Naive B cell (primary cell): Measurements from ENCODE around the gene ABCC6. TPM values are rescaled to one million over a fixed set of nuclear protein-coding genes. Genes with fewer than 3 reads are reported as not detected.

Source experiments
- ATAC-seq, 2 donors: fragments of 150-1000 bp; cut with Tn5 transposase; 2 replicates each; pipeline ENCODE4 v1.10.0; 2021; ENCODE audit warnings: low read depth in 2 of 2, mild to moderate bottlenecking in 2 of 2, moderate library complexity in 2 of 2
- DNase-seq: peaks from one replicate; pipeline ENCODE4 v3.0.0; 2022
- H3K27ac Mint-ChIP-seq, 6 donors: one replicate each; pipeline ENCODE4 v1.8.0; 2020 to 2022; ENCODE audit warnings: mild to moderate bottlenecking in 6 of 6, mixed read lengths in 6 of 6, moderate library complexity in 5 of 6, inconsistent platforms in 2 of 6
- H3K27me3 Mint-ChIP-seq, 3 donors: one replicate each; pipeline ENCODE4 v1.8.0; 2021 to 2022; ENCODE audit warnings: mixed read lengths in 3 of 3, mild to moderate bottlenecking in 1 of 3
- H3K36me3 Mint-ChIP-seq, 2 donors: one replicate each; pipeline ENCODE4 v1.8.0; 2020 to 2022; ENCODE audit warnings: mixed read lengths in 2 of 2, inconsistent platforms in 1 of 2, mild to moderate bottlenecking in 1 of 2
- H3K4me1 Mint-ChIP-seq, 3 donors: one replicate each; pipeline ENCODE4 v1.8.0; 2020 to 2022; ENCODE audit warnings: mixed read lengths in 3 of 3, inconsistent platforms in 1 of 3, mild to moderate bottlenecking in 1 of 3, moderate library complexity in 1 of 3
- H3K4me3 Mint-ChIP-seq, 8 donors: one replicate each; pipeline ENCODE4 v1.8.0; 2020 to 2022; ENCODE audit warnings: mild to moderate bottlenecking in 8 of 8, mixed read lengths in 8 of 8, moderate library complexity in 8 of 8, inconsistent platforms in 2 of 8
- H3K9me3 Mint-ChIP-seq, 7 donors: one replicate each; pipeline ENCODE4 v1.8.0; 2020 to 2022; ENCODE audit warnings: mixed read lengths in 7 of 7, mild to moderate bottlenecking in 5 of 7, inconsistent platforms in 2 of 7, moderate library complexity in 1 of 7
- polyA plus RNA-seq, 6 donors: library from polyadenylated mRNA; unstranded; fragments of 300-500 nt; fragmentation: Illumina TruSeq; gene quantifications; one replicate each; pipeline ENCODE4 v1.2.3, GENCODE V29; 2021; ENCODE audit warnings: low read depth in 6 of 6

The ABCC6 gene
- polyA plus RNA-seq, 6 donors from 2014 or later, result 0.09 to 0.26 TPM; not detected in 4

DNA sequence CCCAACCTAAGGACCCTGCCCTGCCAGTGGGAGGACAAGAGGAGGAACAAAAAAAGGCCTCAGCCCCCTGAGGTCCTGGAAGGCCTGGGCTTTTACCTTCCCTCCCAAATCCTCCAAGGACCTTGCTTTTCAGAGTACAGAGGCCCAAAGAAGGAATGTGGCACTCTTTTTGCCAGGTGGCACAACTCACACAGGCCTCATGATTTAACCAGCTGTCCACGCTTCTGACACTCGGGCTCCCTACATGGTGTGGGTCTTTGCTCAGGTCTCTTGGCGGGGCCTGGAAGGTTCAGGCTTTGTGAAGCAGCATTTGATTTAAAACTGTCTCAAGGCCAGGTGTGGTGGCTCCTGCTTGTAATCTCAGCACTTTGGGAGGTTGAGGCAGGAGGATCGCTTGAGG, 120.6 kb downstream of the ABCC6 start:
- Mint-ChIP-seq H3K36me3 (peaks cover 22 to 34% of the 10 kb centered on the region in 2 donors), H3K9me3 (peaks cover 0 to 4% (median 0%) of the 10 kb centered on the region in 7 donors), H3K27me3 (no peaks in the 10 kb centered on the region), H3K4me3 (no peak overlapping the region), H3K4me1 (peaks cover 22 to 30% (median 27%) of the 10 kb centered on the region in 3 donors), H3K27ac (peak overlapping the region in 1 of 6 donors; percentile 28)
- no peak for DNase-seq
- no peak for ATAC-seq

DNA sequence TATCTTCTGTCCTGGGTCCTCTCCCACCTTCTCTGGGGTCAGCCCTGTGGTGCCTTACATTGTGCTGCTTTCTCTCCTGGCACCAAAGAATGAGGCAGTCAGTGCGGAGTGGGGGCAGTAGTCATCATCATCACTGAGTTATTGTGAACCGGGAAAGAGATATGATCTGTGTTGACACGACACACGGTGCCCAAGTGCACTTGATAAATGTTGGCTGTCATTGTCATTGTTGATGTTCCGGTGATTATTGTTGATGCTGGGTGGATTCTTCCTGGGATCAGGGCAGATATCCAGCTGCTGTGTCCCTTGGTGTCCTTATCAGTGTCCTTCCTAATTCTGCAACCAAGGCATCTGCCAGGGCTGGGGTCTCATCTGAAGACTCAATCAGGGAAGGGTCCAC, 121.7 kb downstream of the ABCC6 start:
- peaks cover 22 to 30% (median 27%) of the 10 kb centered on the region in 3 donors for H3K4me1 Mint-ChIP-seq
- H3K9me3 Mint-ChIP-seq, result peaks cover 0 to 4% (median 0%) of the 10 kb centered on the region in 7 donors
- H3K27me3 Mint-ChIP-seq, result no peaks in the 10 kb centered on the region
- peaks cover 26 to 34% of the 10 kb centered on the region in 2 donors for H3K36me3 Mint-ChIP-seq
- H3K27ac Mint-ChIP-seq, result peak overlapping the region in 4 of 6 donors; percentile 20 to 66 (median 40)
- DNase-seq, result no peak
- no peak for ATAC-seq
- H3K4me3 Mint-ChIP-seq, result peak overlapping the region in 3 of 8 donors; percentile 37 to 78 (median 69)

DNA sequence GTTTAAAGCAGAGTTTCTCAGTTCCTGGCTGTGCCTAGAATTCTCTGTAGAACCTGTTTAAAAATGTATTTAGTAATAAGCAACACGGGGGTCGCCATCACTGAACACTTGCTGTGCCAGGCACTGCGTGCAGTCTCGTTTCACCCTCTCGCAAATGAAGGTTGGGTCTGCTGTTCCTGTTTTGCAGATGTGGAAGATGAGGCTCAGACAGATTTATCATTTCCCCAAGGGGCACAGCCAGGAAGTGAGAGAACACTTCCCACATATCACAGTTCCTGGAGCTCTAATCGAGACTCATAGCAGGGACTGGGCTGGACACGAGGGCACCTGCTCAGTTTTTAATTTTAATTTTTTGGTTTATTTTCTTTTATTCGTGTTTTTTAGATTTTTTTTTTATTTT, 122.7 kb downstream of the ABCC6 start:
- Mint-ChIP-seq H3K4me3 (peak overlapping the region in 4 of 8 donors; percentile 39 to 55 (median 50)), H3K4me1 (peaks cover 22 to 30% (median 27%) of the 10 kb centered on the region in 3 donors), H3K36me3 (peaks cover 32 to 34% of the 10 kb centered on the region in 2 donors), H3K27ac (peak overlapping the region in 3 of 6 donors; percentile 34 to 79 (median 49)), H3K9me3 (peaks cover 0 to 4% (median 0%) of the 10 kb centered on the region in 7 donors), H3K27me3 (no peaks in the 10 kb centered on the region)
- ATAC-seq (peak; percentile 53 to 62), DNase-seq (no peak)

DNA sequence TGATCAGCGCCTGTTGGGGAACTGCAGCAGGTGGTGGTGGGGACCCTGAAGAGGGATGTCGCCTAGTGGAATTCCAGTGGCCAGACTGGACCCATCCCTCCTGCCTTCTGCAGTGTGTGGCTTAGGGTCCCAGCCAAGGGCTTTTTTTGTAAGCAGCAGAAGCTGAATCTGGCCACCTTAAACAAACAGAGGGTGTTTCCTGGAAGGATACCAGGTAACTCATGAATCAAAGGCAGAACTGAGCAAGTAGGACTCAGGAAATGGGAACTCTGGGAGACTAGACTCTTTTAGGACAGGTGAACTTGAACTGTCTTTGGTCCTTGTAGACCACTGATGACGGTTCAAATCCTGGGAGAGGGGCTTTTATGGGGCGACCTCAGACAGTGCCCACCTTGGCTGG, 124.0 kb downstream of the ABCC6 start:
- H3K4me3 Mint-ChIP-seq, result peak overlapping the region in 3 of 8 donors; percentile 20 to 62 (median 55)
- peaks cover 22 to 27% (median 25%) of the 10 kb centered on the region in 3 donors for H3K4me1 Mint-ChIP-seq
- peak overlapping the region in 3 of 6 donors; percentile 11 to 78 (median 34) for H3K27ac Mint-ChIP-seq
- H3K9me3 Mint-ChIP-seq, result peaks cover 0 to 4% (median 0%) of the 10 kb centered on the region in 7 donors
- DNase-seq (no peak), ATAC-seq (no peak)
- no peaks in the 10 kb centered on the region for H3K27me3 Mint-ChIP-seq
- H3K36me3 Mint-ChIP-seq, result peaks cover 28 to 34% of the 10 kb centered on the region in 2 donors

Other genes with a start within 250 kb of the ABCC6 start
- gene NOMO3, start 9.0 kb upstream of the ABCC6 start, polyA plus RNA-seq, result 10 to 100 TPM in 3 of 6 donors, 1 to 10 TPM in 3; 3.8 to 22.0 (median 12.3) TPM
- gene NPIPA7, start 155.6 kb upstream of the ABCC6 start, polyA plus RNA-seq, result under 1 TPM in 1 of 6 donors, not detected in 5; 0.98 TPM